Nephron (organoid): Measurements from ENCODE around the gene ZNF221.
"Not testable (repeated sequence)": the region's sequence is repeated elsewhere in the genome, so short reads cannot be mapped to it uniquely, and the experiment has no call there.

ENCODE experiments used
- H3K27ac Mint-ChIP-seq, 3 experiments: 2 replicates each; pipeline ENCODE4 v1.8.0; 2020; ENCODE audit warnings: mixed read lengths in 3 of 3, mild to moderate bottlenecking in 2 of 3, moderate library complexity in 1 of 3
- H3K27me3 Mint-ChIP-seq: 2 replicates; pipeline ENCODE4 v1.8.0; 2021; ENCODE audit warnings: low read depth, mild to moderate bottlenecking, moderate library complexity, mixed read lengths
- H3K36me3 Mint-ChIP-seq: 2 replicates; pipeline ENCODE4 v1.8.0; 2020; ENCODE audit warnings: low read depth, mixed read lengths
- H3K4me1 Mint-ChIP-seq: 2 replicates; pipeline ENCODE4 v1.8.0; 2020; ENCODE audit warnings: mixed read lengths
- H3K4me3 Mint-ChIP-seq, 3 experiments: 2 replicates each; pipeline ENCODE4 v1.8.0; 2020; ENCODE audit warnings: mild to moderate bottlenecking in 3 of 3, mixed read lengths in 3 of 3, moderate library complexity in 2 of 3
- H3K9me3 Mint-ChIP-seq: 2 replicates; pipeline ENCODE4 v1.8.0; 2020; ENCODE audit warnings: mixed read lengths
- CTCF ChIP-seq, 3 experiments: fragments of 200-600 bp; sonication (generic); IDR thresholded peaks; one replicate each; pipeline ENCODE4 v1.5.0; 2021; ENCODE audit warnings: antibody characterized with exemption in 3 of 3; ENCODE audit not compliant: unreplicated experiment in 3 of 3

Gene ZNF221

GRCh38 chr19:43941209-43941608 is 9.8 kb upstream of the ZNF221 start:
- Mint-ChIP-seq H3K27me3 (peaks cover 19% of the 10 kb centered on the region), H3K36me3 (no peaks in the 10 kb centered on the region), H3K9me3 (peaks cover 17% of the 10 kb centered on the region), H3K4me3 (no peak overlapping the region), H3K4me1 (no peaks in the 10 kb centered on the region), H3K27ac (no peak overlapping the region)
- TF ChIP-seq CTCF (IDR thresholded peaks at IDR 0.05; ENCODE audit: unreplicated experiment in 3 of 3), result no peak

- not testable (repeated sequence) for H3K4me3 Mint-ChIP-seq, H3K4me1 Mint-ChIP-seq, H3K27ac Mint-ChIP-seq
- H3K36me3 Mint-ChIP-seq, result peaks cover 25% of the 10 kb centered on the region
- H3K9me3 Mint-ChIP-seq, result peaks cover 53% of the 10 kb centered on the region
- H3K27me3 Mint-ChIP-seq, result peaks cover 15% of the 10 kb centered on the region
Observed at GRCh38 chr19:43947412-43947811, 3.6 kb upstream of the ZNF221 start.

- not testable (repeated sequence) for H3K4me1 Mint-ChIP-seq, H3K27me3 Mint-ChIP-seq
Observed at GRCh38 chr19:43949803-43950202, 1.2 kb upstream of the ZNF221 start.

GRCh38 chr19:43956827-43957226 is 5.8 kb downstream of the ZNF221 start:
- H3K4me3 Mint-ChIP-seq, result no peak overlapping the region
- H3K36me3 Mint-ChIP-seq, result peaks cover 89% of the 10 kb centered on the region
- H3K27ac Mint-ChIP-seq, result no peak overlapping the region
- peaks cover 69% of the 10 kb centered on the region for H3K9me3 Mint-ChIP-seq
- H3K27me3 Mint-ChIP-seq, result no peaks in the 10 kb centered on the region
- TF ChIP-seq CTCF (IDR thresholded peaks at IDR 0.05; ENCODE audit: unreplicated experiment in 3 of 3), result no peak
- H3K4me1 Mint-ChIP-seq, result no peaks in the 10 kb centered on the region

More at GRCh38 chr19:43949803-43950202, 1.2 kb upstream of the ZNF221 start:
- Mint-ChIP-seq H3K4me3 (peak overlapping the region; percentile 63 to 65 (median 63)), H3K27ac (peak overlapping the region in 1 of 3 experiments; percentile 62), H3K9me3 (peaks cover 63% of the 10 kb centered on the region), H3K36me3 (peaks cover 45% of the 10 kb centered on the region)

- Mint-ChIP-seq H3K27me3 (no peaks in the 10 kb centered on the region), H3K9me3 (peaks cover 74% of the 10 kb centered on the region), H3K36me3 (peaks cover 93% of the 10 kb centered on the region), H3K4me3 (no peak overlapping the region), H3K4me1 (no peaks in the 10 kb centered on the region), H3K27ac (no peak overlapping the region)
- no peak for TF ChIP-seq CTCF (IDR thresholded peaks at IDR 0.05; ENCODE audit: unreplicated experiment in 3 of 3)
Observed at GRCh38 chr19:43957891-43958290, 6.9 kb downstream of the ZNF221 start.

- H3K4me1 Mint-ChIP-seq, result no peaks in the 10 kb centered on the region
- no peak overlapping the region for H3K4me3 Mint-ChIP-seq
- H3K9me3 Mint-ChIP-seq, result peaks cover 80% of the 10 kb centered on the region
- no peaks in the 10 kb centered on the region for H3K27me3 Mint-ChIP-seq
- no peak overlapping the region for H3K27ac Mint-ChIP-seq
- H3K36me3 Mint-ChIP-seq, result peaks cover 94% of the 10 kb centered on the region
- TF ChIP-seq CTCF (IDR thresholded peaks at IDR 0.05; ENCODE audit: unreplicated experiment in 3 of 3), result no peak
Observed at GRCh38 chr19:43960411-43960810, 9.4 kb downstream of the ZNF221 start.

GRCh38 chr19:43966079-43966694 is 15.2 kb downstream of the ZNF221 start:
- Mint-ChIP-seq H3K4me3 (no peak overlapping the region), H3K27me3 (peaks cover 4% of the 10 kb centered on the region), H3K4me1 (no peaks in the 10 kb centered on the region), H3K36me3 (peaks cover 100% of the 10 kb centered on the region), H3K27ac (no peak overlapping the region), H3K9me3 (peaks cover 85% of the 10 kb centered on the region)
- no peak for TF ChIP-seq CTCF (IDR thresholded peaks at IDR 0.05; ENCODE audit: unreplicated experiment in 3 of 3)
